ENCODE measurements around the gene TRAPPC14. TPM values are rescaled to one million over a fixed set of nuclear protein-coding genes. Genes with fewer than 3 reads are reported as not detected.

The TRAPPC14 gene
- total and polyA plus RNA-seq, 9 of the 15 experiments (the other 6 are each of a cell fraction or from before 2014, with no cell fraction given), result 0.42 to 45.9 (median 18.2) TPM

DNA sequence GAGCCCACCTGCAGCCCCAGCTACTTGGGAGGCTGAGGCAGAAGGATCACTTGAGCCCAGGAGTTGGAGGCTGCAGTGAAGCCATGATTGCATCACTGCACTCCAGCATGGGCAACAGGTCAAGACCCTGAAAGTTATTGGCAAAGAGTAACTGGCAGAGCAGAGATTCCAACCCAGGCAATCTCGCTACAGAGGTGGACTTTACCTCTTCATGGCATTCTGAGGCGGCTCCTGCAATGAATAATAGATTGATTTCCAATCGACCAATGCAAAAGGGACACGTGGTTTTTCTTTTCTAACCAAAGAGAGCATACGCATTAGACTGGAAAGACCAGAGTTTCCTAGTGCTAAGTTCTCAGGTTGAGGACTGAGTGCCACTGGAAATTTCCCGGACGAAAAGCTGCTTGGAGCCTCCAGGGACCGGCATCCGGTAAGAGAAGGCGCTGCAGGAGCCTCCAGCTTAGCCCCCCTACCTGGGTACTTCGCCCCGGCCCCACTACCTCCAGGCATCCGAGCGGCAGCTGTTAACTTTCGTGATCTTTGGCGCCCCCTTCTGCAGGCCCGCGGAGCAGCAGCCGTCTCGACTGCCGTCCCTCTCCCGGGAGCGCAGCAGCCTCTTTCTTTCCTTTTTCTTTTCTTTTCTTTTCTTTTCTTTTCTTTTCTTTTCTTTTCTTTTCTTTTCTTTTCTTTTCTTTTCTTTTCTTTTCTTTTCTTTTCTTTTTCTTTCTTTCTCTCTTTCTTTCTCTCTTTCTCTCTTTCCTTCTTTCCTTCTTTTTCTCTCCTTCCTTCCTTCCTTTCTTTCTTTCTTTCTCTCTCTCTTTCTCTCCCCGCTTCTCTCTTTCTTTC is 27.7 kb downstream of the TRAPPC14 start (continued):
- TF ChIP-seq, protein P1, sequence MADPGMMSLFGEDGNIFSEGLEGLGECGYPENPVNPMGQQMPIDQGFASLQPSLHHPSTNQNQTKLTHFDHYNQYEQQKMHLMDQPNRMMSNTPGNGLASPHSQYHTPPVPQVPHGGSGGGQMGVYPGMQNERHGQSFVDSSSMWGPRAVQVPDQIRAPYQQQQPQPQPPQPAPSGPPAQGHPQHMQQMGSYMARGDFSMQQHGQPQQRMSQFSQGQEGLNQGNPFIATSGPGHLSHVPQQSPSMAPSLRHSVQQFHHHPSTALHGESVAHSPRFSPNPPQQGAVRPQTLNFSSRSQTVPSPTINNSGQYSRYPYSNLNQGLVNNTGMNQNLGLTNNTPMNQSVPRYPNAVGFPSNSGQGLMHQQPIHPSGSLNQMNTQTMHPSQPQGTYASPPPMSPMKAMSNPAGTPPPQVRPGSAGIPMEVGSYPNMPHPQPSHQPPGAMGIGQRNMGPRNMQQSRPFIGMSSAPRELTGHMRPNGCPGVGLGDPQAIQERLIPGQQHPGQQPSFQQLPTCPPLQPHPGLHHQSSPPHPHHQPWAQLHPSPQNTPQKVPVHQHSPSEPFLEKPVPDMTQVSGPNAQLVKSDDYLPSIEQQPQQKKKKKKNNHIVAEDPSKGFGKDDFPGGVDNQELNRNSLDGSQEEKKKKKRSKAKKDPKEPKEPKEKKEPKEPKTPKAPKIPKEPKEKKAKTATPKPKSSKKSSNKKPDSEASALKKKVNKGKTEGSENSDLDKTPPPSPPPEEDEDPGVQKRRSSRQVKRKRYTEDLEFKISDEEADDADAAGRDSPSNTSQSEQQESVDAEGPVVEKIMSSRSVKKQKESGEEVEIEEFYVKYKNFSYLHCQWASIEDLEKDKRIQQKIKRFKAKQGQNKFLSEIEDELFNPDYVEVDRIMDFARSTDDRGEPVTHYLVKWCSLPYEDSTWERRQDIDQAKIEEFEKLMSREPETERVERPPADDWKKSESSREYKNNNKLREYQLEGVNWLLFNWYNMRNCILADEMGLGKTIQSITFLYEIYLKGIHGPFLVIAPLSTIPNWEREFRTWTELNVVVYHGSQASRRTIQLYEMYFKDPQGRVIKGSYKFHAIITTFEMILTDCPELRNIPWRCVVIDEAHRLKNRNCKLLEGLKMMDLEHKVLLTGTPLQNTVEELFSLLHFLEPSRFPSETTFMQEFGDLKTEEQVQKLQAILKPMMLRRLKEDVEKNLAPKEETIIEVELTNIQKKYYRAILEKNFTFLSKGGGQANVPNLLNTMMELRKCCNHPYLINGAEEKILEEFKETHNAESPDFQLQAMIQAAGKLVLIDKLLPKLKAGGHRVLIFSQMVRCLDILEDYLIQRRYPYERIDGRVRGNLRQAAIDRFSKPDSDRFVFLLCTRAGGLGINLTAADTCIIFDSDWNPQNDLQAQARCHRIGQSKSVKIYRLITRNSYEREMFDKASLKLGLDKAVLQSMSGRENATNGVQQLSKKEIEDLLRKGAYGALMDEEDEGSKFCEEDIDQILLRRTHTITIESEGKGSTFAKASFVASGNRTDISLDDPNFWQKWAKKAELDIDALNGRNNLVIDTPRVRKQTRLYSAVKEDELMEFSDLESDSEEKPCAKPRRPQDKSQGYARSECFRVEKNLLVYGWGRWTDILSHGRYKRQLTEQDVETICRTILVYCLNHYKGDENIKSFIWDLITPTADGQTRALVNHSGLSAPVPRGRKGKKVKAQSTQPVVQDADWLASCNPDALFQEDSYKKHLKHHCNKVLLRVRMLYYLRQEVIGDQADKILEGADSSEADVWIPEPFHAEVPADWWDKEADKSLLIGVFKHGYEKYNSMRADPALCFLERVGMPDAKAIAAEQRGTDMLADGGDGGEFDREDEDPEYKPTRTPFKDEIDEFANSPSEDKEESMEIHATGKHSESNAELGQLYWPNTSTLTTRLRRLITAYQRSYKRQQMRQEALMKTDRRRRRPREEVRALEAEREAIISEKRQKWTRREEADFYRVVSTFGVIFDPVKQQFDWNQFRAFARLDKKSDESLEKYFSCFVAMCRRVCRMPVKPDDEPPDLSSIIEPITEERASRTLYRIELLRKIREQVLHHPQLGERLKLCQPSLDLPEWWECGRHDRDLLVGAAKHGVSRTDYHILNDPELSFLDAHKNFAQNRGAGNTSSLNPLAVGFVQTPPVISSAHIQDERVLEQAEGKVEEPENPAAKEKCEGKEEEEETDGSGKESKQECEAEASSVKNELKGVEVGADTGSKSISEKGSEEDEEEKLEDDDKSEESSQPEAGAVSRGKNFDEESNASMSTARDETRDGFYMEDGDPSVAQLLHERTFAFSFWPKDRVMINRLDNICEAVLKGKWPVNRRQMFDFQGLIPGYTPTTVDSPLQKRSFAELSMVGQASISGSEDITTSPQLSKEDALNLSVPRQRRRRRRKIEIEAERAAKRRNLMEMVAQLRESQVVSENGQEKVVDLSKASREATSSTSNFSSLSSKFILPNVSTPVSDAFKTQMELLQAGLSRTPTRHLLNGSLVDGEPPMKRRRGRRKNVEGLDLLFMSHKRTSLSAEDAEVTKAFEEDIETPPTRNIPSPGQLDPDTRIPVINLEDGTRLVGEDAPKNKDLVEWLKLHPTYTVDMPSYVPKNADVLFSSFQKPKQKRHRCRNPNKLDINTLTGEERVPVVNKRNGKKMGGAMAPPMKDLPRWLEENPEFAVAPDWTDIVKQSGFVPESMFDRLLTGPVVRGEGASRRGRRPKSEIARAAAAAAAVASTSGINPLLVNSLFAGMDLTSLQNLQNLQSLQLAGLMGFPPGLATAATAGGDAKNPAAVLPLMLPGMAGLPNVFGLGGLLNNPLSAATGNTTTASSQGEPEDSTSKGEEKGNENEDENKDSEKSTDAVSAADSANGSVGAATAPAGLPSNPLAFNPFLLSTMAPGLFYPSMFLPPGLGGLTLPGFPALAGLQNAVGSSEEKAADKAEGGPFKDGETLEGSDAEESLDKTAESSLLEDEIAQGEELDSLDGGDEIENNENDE (IDR thresholded peaks at IDR 0.05; ENCODE audit: low read depth, low read length), result no peak
- TF ChIP-seq EZH2 (IDR thresholded peaks at IDR 0.05; ENCODE audit: borderline replicate concordance, low read depth, low read length) (no peak), ZNF121 (CRISPR knock-in tag; conservative IDR thresholded peaks at IDR 0.05) (peak; percentile 81), ZNF766 (CRISPR knock-in tag; conservative IDR thresholded peaks at IDR 0.05) (no peak), RBM25 (IDR thresholded peaks at IDR 0.05; ENCODE audit: low read depth, low read length, severe bottlenecking) (peak; percentile 14), EP300 (IDR thresholded peaks at IDR 0.05; ENCODE audit: low read length) (peak; percentile 33; the same call in 1 of the 2 replicates), SUPT5H (IDR thresholded peaks at IDR 0.05) (0 out of 2 replicates have a peak, but pooled peaks have one; percentile 25), JUND (IDR thresholded peaks at IDR 0.05; ENCODE audit: borderline replicate concordance, low read depth, low read length) (peak; percentile 45; the same call in 1 of the 2 replicates), JUND (tag; IDR thresholded peaks at IDR 0.05; ENCODE audit: borderline replicate concordance, low read depth, low read length) (no peak), ARHGAP35 (IDR thresholded peaks at IDR 0.05; ENCODE audit: partially characterized antibody) (peak; percentile 65)
- TF ChIP-seq, protein P2, sequence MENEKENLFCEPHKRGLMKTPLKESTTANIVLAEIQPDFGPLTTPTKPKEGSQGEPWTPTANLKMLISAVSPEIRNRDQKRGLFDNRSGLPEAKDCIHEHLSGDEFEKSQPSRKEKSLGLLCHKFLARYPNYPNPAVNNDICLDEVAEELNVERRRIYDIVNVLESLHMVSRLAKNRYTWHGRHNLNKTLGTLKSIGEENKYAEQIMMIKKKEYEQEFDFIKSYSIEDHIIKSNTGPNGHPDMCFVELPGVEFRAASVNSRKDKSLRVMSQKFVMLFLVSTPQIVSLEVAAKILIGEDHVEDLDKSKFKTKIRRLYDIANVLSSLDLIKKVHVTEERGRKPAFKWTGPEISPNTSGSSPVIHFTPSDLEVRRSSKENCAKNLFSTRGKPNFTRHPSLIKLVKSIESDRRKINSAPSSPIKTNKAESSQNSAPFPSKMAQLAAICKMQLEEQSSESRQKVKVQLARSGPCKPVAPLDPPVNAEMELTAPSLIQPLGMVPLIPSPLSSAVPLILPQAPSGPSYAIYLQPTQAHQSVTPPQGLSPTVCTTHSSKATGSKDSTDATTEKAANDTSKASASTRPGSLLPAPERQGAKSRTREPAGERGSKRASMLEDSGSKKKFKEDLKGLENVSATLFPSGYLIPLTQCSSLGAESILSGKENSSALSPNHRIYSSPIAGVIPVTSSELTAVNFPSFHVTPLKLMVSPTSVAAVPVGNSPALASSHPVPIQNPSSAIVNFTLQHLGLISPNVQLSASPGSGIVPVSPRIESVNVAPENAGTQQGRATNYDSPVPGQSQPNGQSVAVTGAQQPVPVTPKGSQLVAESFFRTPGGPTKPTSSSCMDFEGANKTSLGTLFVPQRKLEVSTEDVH (IDR thresholded peaks at IDR 0.05; ENCODE audit: low read depth, partially characterized antibody), result peak; percentile 45
